Transverse colon (tissue), 4 donors: ENCODE measurements around the gene TCN1. TPM values are rescaled to one million over a fixed set of nuclear protein-coding genes. Genes with fewer than 3 reads are reported as not detected.

Experiments used
- DNase-seq: peaks from one replicate; pipeline ENCODE4 v3.0.0-alpha.2; 2019
- H3K27ac ChIP-seq, 4 donors: fragments of 200-600 bp; sonication (generic); 2 replicates each; pipeline ENCODE4 v1.5.1; 2016 to 2018; ENCODE audit warnings: inconsistent platforms in 4 of 4
- H3K27me3 ChIP-seq: fragments of 200-600 bp; sonication (generic); 2 replicates; pipeline ENCODE4 v1.5.1; 2017; ENCODE audit warnings: inconsistent platforms
- H3K36me3 ChIP-seq, 4 donors: fragments of 200-600 bp; sonication (generic); 2 replicates each; pipeline ENCODE4 v1.5.1; 2017 to 2019; ENCODE audit warnings: inconsistent platforms in 4 of 4
- H3K4me1 ChIP-seq, 4 donors: fragments of 200-600 bp; sonication (generic); 2 replicates each; pipeline ENCODE4 v1.5.1; 2017 to 2020; ENCODE audit warnings: inconsistent platforms in 4 of 4
- H3K4me3 ChIP-seq, 4 donors: fragments of 200-600 bp; sonication (generic); 1 replicate in 1 of 4; 2 replicates in 3 of 4; pipeline versions ENCODE4 v1.5.1 to v1.6.1; 2017 to 2019; ENCODE audit warnings: inconsistent platforms in 4 of 4
- H3K9me3 ChIP-seq, 2 donors: fragments of 200-600 bp; sonication (generic); 2 replicates each; pipeline ENCODE4 v1.5.1; 2017 to 2019; ENCODE audit warnings: inconsistent platforms in 2 of 2
- EP300 ChIP-seq: sonication (generic); formaldehyde crosslinking; IDR thresholded peaks from one replicate; pipeline ENCODE4 v1.6.1; 2017; ENCODE audit warnings: antibody characterized with exemption, low read depth
- POLR2A ChIP-seq: fragments of 450-650 bp; IDR thresholded peaks from one replicate; pipeline ENCODE4 v1.6.1; 2016; ENCODE audit warnings: antibody characterized with exemption, mild to moderate bottlenecking, moderate library complexity
- POLR2AphosphoS5 ChIP-seq, 3 donors: sonication (generic); formaldehyde crosslinking; IDR thresholded peaks; one replicate each; pipeline ENCODE4 v1.6.1; 2016; ENCODE audit warnings: antibody characterized with exemption in 3 of 3
- WGBS, 2 donors: methylation state at CpG; one replicate each; pipeline ENCODE4 v1.1.5; 2018; ENCODE audit warnings: low coverage in 1 of 2; 5-methylcytosine and 5-hydroxymethylcytosine counted together
- in situ Hi-C, 4 donors: fragments of 200-750 bp; cut with MboI; loops; one replicate each; pipeline versions ENCODE4 v1.15.0 to v1.15.1; 2017; ENCODE audit warnings: low sequenced_read_pairs in 3 of 4, low pct_ligation_motif_present in 1 of 4, low pct_unique_long_range_greater_than_20kb in 1 of 4
- intact Hi-C: fragments of 100-400 bp; cut with DNase I; formaldehyde crosslinking; loops from one replicate; pipeline ENCODE4 v1.15.1; 2023; ENCODE audit warnings: low total_unique reads
- total RNA-seq, 4 donors: library from RNA; depleted of rRNA; stranded (reverse); fragments of >200 nt; gene quantifications; one replicate each; pipeline ENCODE4 v1.1.0, GENCODE V29; 2016
- TF ChIP-seq, protein P1 (sequence below), 5 experiments: fragments of 200-600 bp in 3 of 5; fragments of 450-650 bp in 2 of 5; sonication (generic) in 3 of 5; IDR thresholded peaks; 1 replicate in 2 of 5; 2 replicates in 3 of 5; pipeline ENCODE4 v1.5.1; 2016 to 2017; ENCODE audit warnings: antibody characterized with exemption in 5 of 5, inconsistent platforms in 3 of 5, mild to moderate bottlenecking in 2 of 5, moderate library complexity in 1 of 5

The TCN1 gene
- total RNA-seq, 4 donors from 2014 or later = not detected

DNA sequence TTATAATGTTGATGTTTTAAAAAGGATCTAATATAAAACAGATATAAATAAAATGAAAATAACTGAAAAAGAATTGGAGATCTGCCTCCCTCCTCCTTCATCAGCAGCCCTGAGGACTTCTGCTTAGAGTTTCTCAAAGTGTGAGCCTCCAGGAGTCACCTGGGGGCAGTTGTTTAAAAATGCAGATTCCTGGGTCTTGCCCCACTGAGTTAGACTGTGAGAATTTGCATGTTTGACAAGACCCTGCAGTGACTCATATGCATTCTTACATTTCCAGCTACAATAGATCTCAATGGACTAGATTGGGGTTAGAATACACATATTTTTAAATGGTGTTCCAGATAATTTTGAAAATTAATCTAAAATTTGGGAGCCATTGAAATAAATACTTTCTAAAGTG lies 11.5 kb upstream of the TCN1 start:
- no peak overlapping the region for H3K27ac ChIP-seq
- no peaks in the 10 kb centered on the region for H3K36me3 ChIP-seq
- H3K4me3 ChIP-seq = no peak overlapping the region
- H3K27me3 ChIP-seq = no peaks in the 10 kb centered on the region
- DNase-seq = no peak
- in situ Hi-C loops (no loop called here), intact Hi-C loops (no loop called here)
- TF ChIP-seq EP300 (no peak), POLR2AphosphoS5 (IDR thresholded peaks at IDR 0.05) (no peak), POLR2A (no peak)
- TF ChIP-seq, protein P1, sequence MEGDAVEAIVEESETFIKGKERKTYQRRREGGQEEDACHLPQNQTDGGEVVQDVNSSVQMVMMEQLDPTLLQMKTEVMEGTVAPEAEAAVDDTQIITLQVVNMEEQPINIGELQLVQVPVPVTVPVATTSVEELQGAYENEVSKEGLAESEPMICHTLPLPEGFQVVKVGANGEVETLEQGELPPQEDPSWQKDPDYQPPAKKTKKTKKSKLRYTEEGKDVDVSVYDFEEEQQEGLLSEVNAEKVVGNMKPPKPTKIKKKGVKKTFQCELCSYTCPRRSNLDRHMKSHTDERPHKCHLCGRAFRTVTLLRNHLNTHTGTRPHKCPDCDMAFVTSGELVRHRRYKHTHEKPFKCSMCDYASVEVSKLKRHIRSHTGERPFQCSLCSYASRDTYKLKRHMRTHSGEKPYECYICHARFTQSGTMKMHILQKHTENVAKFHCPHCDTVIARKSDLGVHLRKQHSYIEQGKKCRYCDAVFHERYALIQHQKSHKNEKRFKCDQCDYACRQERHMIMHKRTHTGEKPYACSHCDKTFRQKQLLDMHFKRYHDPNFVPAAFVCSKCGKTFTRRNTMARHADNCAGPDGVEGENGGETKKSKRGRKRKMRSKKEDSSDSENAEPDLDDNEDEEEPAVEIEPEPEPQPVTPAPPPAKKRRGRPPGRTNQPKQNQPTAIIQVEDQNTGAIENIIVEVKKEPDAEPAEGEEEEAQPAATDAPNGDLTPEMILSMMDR (IDR thresholded peaks at IDR 0.05) = no peak
- H3K4me1 ChIP-seq = peaks cover 0 to 7% (median 0%) of the 10 kb centered on the region in 4 donors
- H3K9me3 ChIP-seq = no peaks in the 10 kb centered on the region

DNA sequence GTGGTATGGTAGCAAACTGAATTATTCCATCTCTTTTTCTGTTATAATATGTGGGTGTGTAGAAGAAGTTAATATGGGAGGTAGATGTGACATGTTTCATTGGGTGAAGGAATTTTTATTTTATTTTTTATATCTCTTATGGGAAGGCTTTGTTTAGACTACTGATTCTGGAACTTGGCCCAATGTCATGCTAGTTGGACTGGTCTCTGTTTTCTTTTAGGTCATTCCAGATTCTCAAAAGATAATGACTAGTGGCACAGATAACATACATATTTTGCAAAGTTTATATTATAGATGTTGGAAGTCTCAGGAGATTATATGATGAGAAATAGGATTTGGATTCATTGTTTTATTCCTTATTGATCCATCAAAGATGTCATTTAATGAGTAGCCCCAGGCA lies 11.0 kb upstream of the TCN1 start:
- no peak overlapping the region for H3K27ac ChIP-seq
- in situ Hi-C loops = no loop called here
- no peak overlapping the region for H3K4me3 ChIP-seq
- no peaks in the 10 kb centered on the region for H3K27me3 ChIP-seq
- no peak for DNase-seq
- TF ChIP-seq, protein P1 (IDR thresholded peaks at IDR 0.05) = no peak
- no peak for TF ChIP-seq POLR2A
- no peak for TF ChIP-seq POLR2AphosphoS5 (IDR thresholded peaks at IDR 0.05)
- no peak for TF ChIP-seq EP300
- H3K9me3 ChIP-seq = no peaks in the 10 kb centered on the region
- intact Hi-C loops = no loop called here
- no peaks in the 10 kb centered on the region for H3K36me3 ChIP-seq
- H3K4me1 ChIP-seq = peaks cover 0 to 7% (median 0%) of the 10 kb centered on the region in 4 donors

DNA sequence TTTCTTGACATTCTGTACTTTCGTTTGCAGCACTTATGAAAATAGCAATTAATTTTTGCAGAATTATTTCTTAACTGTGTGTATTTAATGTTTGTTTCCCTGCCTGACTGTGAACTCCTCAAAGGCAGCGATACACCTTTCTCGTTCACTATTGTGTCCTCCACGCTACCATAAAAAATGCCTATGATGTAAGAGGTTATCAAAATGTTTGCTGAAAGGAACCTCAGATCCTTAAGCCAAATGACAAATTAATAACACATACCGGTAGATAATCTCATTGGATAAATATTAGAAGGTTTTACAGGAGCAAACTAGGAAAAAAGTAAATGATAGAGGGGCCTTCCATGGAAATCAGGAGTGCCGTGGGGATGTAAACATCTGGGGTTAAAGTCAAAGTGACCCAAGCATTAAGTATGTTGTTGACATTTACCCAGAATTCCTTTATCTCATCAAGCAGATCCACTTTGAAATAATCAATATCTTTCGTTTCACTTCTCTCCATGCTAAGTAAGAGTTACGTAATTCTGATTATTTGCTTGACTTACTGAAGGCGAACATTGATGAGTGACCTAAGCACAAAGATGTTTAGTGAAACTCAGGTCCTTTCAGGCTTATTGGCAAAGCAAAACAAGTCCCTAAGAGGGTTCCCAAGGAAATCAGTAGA lies 9.7 kb upstream of the TCN1 start:
- Histone ChIP-seq H3K27ac (no peak overlapping the region), H3K4me1 (peaks cover 0 to 7% (median 0%) of the 10 kb centered on the region in 4 donors), H3K9me3 (no peaks in the 10 kb centered on the region), H3K27me3 (no peaks in the 10 kb centered on the region), H3K4me3 (no peak overlapping the region), H3K36me3 (no peaks in the 10 kb centered on the region)
- DNase-seq = no peak
- no peak for TF ChIP-seq EP300
- TF ChIP-seq, protein P1 (IDR thresholded peaks at IDR 0.05) = no peak
- no peak for TF ChIP-seq POLR2AphosphoS5 (IDR thresholded peaks at IDR 0.05)
- TF ChIP-seq POLR2A = no peak
- intact Hi-C loops = no loop called here
- WGBS, 2 donors = 83 to 86% methylated on average over 9 of the region's 9 CpGs
- in situ Hi-C loops = no loop called here

DNA sequence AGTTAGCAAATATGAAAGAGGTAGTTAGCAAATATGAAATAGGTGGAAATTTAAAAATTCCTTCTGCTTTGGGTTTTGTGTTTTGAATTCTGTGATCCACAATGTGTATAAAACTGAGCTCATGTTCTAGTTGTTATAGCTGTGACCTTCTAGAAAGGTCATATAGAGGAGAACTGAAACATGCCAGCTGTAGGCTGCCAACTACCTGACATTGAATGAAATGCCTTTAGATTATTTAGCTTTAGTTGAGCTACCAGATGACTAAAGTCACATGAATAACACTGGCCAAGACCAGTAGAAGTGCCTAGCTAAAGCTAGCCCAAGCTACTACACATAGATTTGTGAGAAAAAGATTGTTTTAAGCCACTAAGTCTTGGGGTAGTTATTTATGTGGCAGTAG lies 5.8 kb upstream of the TCN1 start:
- intact Hi-C loops = no loop called here
- H3K4me3 ChIP-seq = no peak overlapping the region
- in situ Hi-C loops = no loop called here
- TF ChIP-seq EP300 (no peak), POLR2AphosphoS5 (IDR thresholded peaks at IDR 0.05) (no peak), POLR2A (no peak)
- TF ChIP-seq, protein P1 (IDR thresholded peaks at IDR 0.05) = no peak
- no peaks in the 10 kb centered on the region for H3K4me1 ChIP-seq
- H3K9me3 ChIP-seq = peaks cover 0 to 3% of the 10 kb centered on the region in 2 donors
- no peaks in the 10 kb centered on the region for H3K36me3 ChIP-seq
- no peaks in the 10 kb centered on the region for H3K27me3 ChIP-seq
- H3K27ac ChIP-seq = no peak overlapping the region
- DNase-seq = no peak
